Calu3 (cell line): Measurements from ENCODE around the gene CBFB. TPM values are rescaled to one million over a fixed set of nuclear protein-coding genes. Genes with fewer than 3 reads are reported as not detected.

ENCODE experiments used
- BruUV-seq: library from RNA; stranded (reverse); fragments of 400-500 nt; replicated peaks from 2 replicates; lab custom pipeline; 2021; lab: Mats Ljungman, UMichigan
- CTCF ChIA-PET: fragments of 300-600 bp; sonication (Branson Sonifier 250); formaldehyde crosslinking; loops from one replicate; lab custom pipeline; 2022; ENCODE audit warnings: antibody characterized with exemption; lab: Charles Lee
- DNase-seq: peaks from one replicate; pipeline ENCODE4 v3.0.0; 2022
- H3K27ac Mint-ChIP-seq: one replicate; pipeline ENCODE4 v1.8.0; 2022; ENCODE audit warnings: mixed read lengths; ENCODE audit not compliant: unreplicated experiment
- H3K27me3 Mint-ChIP-seq: one replicate; pipeline ENCODE4 v1.8.0; 2022; ENCODE audit warnings: mixed read lengths; ENCODE audit not compliant: unreplicated experiment
- H3K36me3 Mint-ChIP-seq: one replicate; pipeline ENCODE4 v1.8.0; 2022; ENCODE audit warnings: mild to moderate bottlenecking, moderate library complexity, mixed read lengths; ENCODE audit not compliant: insufficient read depth, unreplicated experiment
- H3K4me1 Mint-ChIP-seq: one replicate; pipeline ENCODE4 v1.8.0; 2022; ENCODE audit warnings: mild to moderate bottlenecking, low read depth, mixed read lengths; ENCODE audit not compliant: unreplicated experiment
- H3K4me3 Mint-ChIP-seq: one replicate; pipeline ENCODE4 v1.8.0; 2022; ENCODE audit warnings: mild to moderate bottlenecking, low read depth, moderate library complexity, mixed read lengths; ENCODE audit not compliant: unreplicated experiment
- H3K9me3 Mint-ChIP-seq: one replicate; pipeline ENCODE4 v1.8.0; 2022; ENCODE audit warnings: low read depth, mixed read lengths; ENCODE audit not compliant: unreplicated experiment
- intact Hi-C: fragments of 100-400 bp; cut with micrococcal nuclease; formaldehyde crosslinking; loops from one replicate; pipeline ENCODE4 v1.10.0; 2022; ENCODE audit not compliant: unreplicated experiment
- total RNA-seq: library from RNA; stranded (reverse); gene quantifications from 2 replicates; pipeline ENCODE4 v1.2.3, GENCODE V29; 2022
- TF ChIP-seq, protein P1 (sequence below): fragments of 200-600 bp; IDR thresholded peaks from one replicate; pipeline ENCODE4 v1.8.0; 2022; ENCODE audit warnings: antibody characterized with exemption; ENCODE audit not compliant: unreplicated experiment

Gene CBFB
- total RNA-seq, 1 experiment from 2014 or later = 116 TPM

DNA sequence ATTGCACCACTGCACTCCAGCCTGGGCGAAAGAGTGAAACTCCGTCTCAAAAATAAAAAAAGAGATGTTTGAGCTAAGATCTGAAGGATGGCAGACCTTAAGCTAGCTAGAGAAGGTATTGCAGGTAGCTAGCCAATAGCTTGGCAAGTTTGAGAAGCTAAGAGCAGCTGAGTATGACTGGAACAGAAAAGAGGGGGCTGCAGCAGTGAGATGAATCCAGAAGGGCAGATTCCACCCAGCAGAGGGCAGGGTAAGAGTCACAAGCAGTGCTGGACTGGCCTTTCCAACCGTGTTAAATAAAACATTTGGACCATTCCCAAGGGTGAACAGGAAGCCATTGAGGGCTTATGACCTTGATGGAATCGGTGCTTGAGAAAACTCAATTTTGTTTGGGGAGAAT is 75.1 kb downstream of the CBFB start:
- no TSS peak for BruUV-seq
- no peak overlapping the region for H3K4me3 Mint-ChIP-seq
- peak overlapping the region; percentile 15 for H3K27ac Mint-ChIP-seq
- H3K36me3 Mint-ChIP-seq = peaks cover 23% of the 10 kb centered on the region
- intact Hi-C loops = loop anchor here (5.0 kb wide), 1 partner anchor 87 kb away; no protein-coding TSS in a partner anchor
- DNase-seq = peak; percentile 39
- CTCF ChIA-PET = interaction anchor here (0.9 to 2.1 kb wide), 3 partner anchors 17 to 94 kb away, joined by 3 to 5 read pairs (median 5); no protein-coding TSS in a partner anchor
- H3K27me3 Mint-ChIP-seq = no peaks in the 10 kb centered on the region
- H3K4me1 Mint-ChIP-seq = no peaks in the 10 kb centered on the region
- H3K9me3 Mint-ChIP-seq = no peaks in the 10 kb centered on the region
- TF ChIP-seq, protein P1, sequence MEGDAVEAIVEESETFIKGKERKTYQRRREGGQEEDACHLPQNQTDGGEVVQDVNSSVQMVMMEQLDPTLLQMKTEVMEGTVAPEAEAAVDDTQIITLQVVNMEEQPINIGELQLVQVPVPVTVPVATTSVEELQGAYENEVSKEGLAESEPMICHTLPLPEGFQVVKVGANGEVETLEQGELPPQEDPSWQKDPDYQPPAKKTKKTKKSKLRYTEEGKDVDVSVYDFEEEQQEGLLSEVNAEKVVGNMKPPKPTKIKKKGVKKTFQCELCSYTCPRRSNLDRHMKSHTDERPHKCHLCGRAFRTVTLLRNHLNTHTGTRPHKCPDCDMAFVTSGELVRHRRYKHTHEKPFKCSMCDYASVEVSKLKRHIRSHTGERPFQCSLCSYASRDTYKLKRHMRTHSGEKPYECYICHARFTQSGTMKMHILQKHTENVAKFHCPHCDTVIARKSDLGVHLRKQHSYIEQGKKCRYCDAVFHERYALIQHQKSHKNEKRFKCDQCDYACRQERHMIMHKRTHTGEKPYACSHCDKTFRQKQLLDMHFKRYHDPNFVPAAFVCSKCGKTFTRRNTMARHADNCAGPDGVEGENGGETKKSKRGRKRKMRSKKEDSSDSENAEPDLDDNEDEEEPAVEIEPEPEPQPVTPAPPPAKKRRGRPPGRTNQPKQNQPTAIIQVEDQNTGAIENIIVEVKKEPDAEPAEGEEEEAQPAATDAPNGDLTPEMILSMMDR = no peak

DNA sequence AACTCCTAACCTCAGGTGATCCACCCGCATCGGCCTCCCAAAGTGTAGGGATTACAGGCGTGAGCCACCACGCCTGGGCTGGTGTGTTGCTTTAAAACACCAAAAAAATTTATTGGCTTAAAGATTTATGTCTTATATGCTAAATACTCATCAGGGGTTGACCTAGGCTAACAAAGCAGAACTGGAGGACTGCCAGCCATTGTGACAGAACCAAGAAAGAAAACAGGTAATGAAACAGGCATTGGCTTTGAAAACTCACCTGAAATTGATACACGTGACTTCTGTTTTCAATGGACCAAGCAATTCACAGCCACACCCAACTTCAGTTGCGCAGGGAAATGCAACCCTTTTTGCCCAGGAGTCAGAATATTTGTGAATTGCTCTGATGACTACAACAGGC is 75.9 kb downstream of the CBFB start:
- no TSS peak for BruUV-seq
- H3K4me3 Mint-ChIP-seq = no peak overlapping the region
- H3K36me3 Mint-ChIP-seq = peaks cover 30% of the 10 kb centered on the region
- TF ChIP-seq, protein P1 = no peak
- H3K27me3 Mint-ChIP-seq = no peaks in the 10 kb centered on the region
- no peaks in the 10 kb centered on the region for H3K4me1 Mint-ChIP-seq
- CTCF ChIA-PET = interaction anchor here (2.1 kb wide), 1 partner anchor 93 kb away, joined by 5 read pairs; no protein-coding TSS in a partner anchor
- H3K9me3 Mint-ChIP-seq = no peaks in the 10 kb centered on the region
- H3K27ac Mint-ChIP-seq = no peak overlapping the region
- intact Hi-C loops = loop anchor here (5.0 kb wide), 2 partner anchors 57 to 88 kb away; partner anchors contain the start of gene HSF4
- no peak for DNase-seq

DNA sequence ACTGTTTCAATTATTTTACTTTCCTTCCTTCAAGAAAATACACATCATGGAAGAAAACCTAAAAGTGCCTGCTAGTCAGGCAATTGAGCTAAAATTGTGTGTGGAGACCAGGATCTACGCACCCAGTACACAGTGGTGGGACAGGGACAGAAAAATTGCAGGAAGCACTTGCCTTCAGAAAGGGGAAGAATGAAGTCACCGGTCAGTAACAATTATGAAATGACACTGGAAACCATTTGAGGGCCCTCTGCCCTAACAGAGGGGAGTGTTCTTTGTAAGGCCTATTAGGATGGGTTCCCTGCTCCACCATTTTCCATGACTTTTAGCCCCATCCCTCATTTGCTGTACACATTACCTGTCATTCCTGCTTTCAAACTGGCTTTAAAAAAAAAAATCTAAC is 76.3 kb downstream of the CBFB start:
- no peak for DNase-seq
- CTCF ChIA-PET = no interaction called here
- intact Hi-C loops = loop anchor here (5.0 kb wide), 1 partner anchor 57 kb away; the partner anchor contains the start of gene HSF4
- Mint-ChIP-seq H3K4me3 (no peak overlapping the region), H3K27ac (no peak overlapping the region), H3K4me1 (no peaks in the 10 kb centered on the region), H3K36me3 (peaks cover 34% of the 10 kb centered on the region), H3K9me3 (no peaks in the 10 kb centered on the region), H3K27me3 (no peaks in the 10 kb centered on the region)
- TF ChIP-seq, protein P1 = no peak
- no TSS peak for BruUV-seq

DNA sequence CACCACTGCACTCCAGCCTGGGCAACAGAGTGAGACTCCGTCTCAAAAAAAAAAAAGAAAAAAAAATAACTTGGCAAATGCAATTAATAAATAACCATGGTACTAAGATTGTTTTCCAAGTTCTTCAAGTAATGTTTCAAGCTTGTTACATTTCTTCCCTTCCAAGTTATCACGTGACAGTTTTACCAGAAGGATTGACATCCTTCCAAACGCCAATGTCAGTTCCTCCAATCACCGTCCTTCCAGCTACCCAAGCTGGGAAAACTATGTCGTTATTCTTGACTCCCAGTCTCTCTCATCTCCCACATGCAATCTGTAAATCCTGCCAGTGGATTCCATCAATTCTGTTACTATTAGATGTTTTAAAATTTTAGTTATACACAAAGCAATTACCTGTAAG is 76.9 kb downstream of the CBFB start:
- Mint-ChIP-seq H3K9me3 (no peaks in the 10 kb centered on the region), H3K4me1 (no peaks in the 10 kb centered on the region), H3K27me3 (no peaks in the 10 kb centered on the region), H3K27ac (no peak overlapping the region), H3K4me3 (no peak overlapping the region), H3K36me3 (peaks cover 39% of the 10 kb centered on the region)
- BruUV-seq = no TSS peak
- TF ChIP-seq, protein P1 = no peak
- CTCF ChIA-PET = no interaction called here
- intact Hi-C loops = loop anchor here (5.0 kb wide), 1 partner anchor 56 kb away; the partner anchor contains the start of gene HSF4
- DNase-seq = no peak
